RWPE2 (cell line): ENCODE measurements around the gene SUN1.

Experiments used
- ATAC-seq: fragments of 200-7000 bp; cut with Tn5 transposase; 3 replicates; pipeline ENCODE4 v1.9.1; 2021; ENCODE audit warnings: low read depth
- DNase-seq: peaks from one replicate; pipeline ENCODE4 v3.0.0-alpha.2; 2020; ENCODE audit warnings: low spot score
- H3K27ac ChIP-seq: fragments of 450-650 bp; 2 replicates; pipeline ENCODE4 v1.5.1; 2017; ENCODE audit warnings: mild to moderate bottlenecking; ENCODE audit not compliant: poor library complexity, severe bottlenecking
- H3K27me3 ChIP-seq: fragments of 250-450 bp; sonication (Bioruptor Pico); 2 replicates; pipeline ENCODE4 v1.5.1; 2021; ENCODE audit warnings: mild to moderate bottlenecking, moderate library complexity; ENCODE audit not compliant: insufficient read depth, poor library complexity, severe bottlenecking
- H3K36me3 ChIP-seq: fragments of 250-450 bp; sonication (Bioruptor Pico); 2 replicates; pipeline ENCODE4 v1.5.1; 2020; ENCODE audit warnings: low read depth, mild to moderate bottlenecking, moderate library complexity
- H3K4me1 ChIP-seq: fragments of 250-450 bp; sonication (Bioruptor Pico); 2 replicates; pipeline ENCODE4 v1.5.1; 2021; ENCODE audit warnings: mild to moderate bottlenecking, moderate library complexity; ENCODE audit not compliant: insufficient read depth, poor library complexity, severe bottlenecking
- H3K4me3 ChIP-seq: fragments of 250-450 bp; sonication (Bioruptor Pico); 2 replicates; pipeline ENCODE4 v1.5.1; 2021; ENCODE audit warnings: mild to moderate bottlenecking, moderate library complexity; ENCODE audit not compliant: severe bottlenecking
- H3K9me3 ChIP-seq: fragments of 250-450 bp; sonication (Bioruptor Pico); 2 replicates; pipeline ENCODE4 v1.5.1; 2021; ENCODE audit warnings: mild to moderate bottlenecking, moderate library complexity; ENCODE audit not compliant: severe bottlenecking
- CTCF ChIP-seq: fragments of 450-650 bp; IDR thresholded peaks from one replicate; pipeline ENCODE4 v1.5.1; 2017; ENCODE audit warnings: mild to moderate bottlenecking, moderate library complexity; ENCODE audit not compliant: poor library complexity, severe bottlenecking

The SUN1 gene

GRCh38 chr7:890868-891267, 58.6 kb downstream of the SUN1 start:
- Histone ChIP-seq H3K4me1 (no peaks in the 10 kb centered on the region), H3K36me3 (peaks cover 57% of the 10 kb centered on the region), H3K27ac (no peak overlapping the region), H3K27me3 (no peaks in the 10 kb centered on the region), H3K9me3 (no peaks in the 10 kb centered on the region), H3K4me3 (no peak overlapping the region)
- TF ChIP-seq CTCF: no peak
- ATAC-seq (no peak), DNase-seq (peak; percentile 49)

- Histone ChIP-seq H3K4me1 (no peaks in the 10 kb centered on the region), H3K9me3 (no peaks in the 10 kb centered on the region), H3K27me3 (no peaks in the 10 kb centered on the region), H3K27ac (no peak overlapping the region), H3K36me3 (peaks cover 60% of the 10 kb centered on the region), H3K4me3 (no peak overlapping the region)
- no peak for TF ChIP-seq CTCF
- no peak for ATAC-seq
- peak; percentile 47 for DNase-seq
These were observed 59.0 kb downstream of the SUN1 start for GRCh38 chr7:891291-891690.

GRCh38 chr7:891805-892204, 59.5 kb downstream of the SUN1 start:
- no peak for TF ChIP-seq CTCF
- H3K27ac ChIP-seq: no peak overlapping the region
- H3K27me3 ChIP-seq: no peaks in the 10 kb centered on the region
- no peak for ATAC-seq
- H3K36me3 ChIP-seq: peaks cover 60% of the 10 kb centered on the region
- no peaks in the 10 kb centered on the region for H3K9me3 ChIP-seq
- H3K4me3 ChIP-seq: no peak overlapping the region
- H3K4me1 ChIP-seq: no peaks in the 10 kb centered on the region
- peak; percentile 50 for DNase-seq

GRCh38 chr7:892648-893593, 60.6 kb downstream of the SUN1 start:
- DNase-seq: peak; percentile 63
- Histone ChIP-seq H3K27ac (no peak overlapping the region), H3K9me3 (no peaks in the 10 kb centered on the region), H3K27me3 (no peaks in the 10 kb centered on the region), H3K4me3 (no peak overlapping the region), H3K36me3 (peaks cover 52% of the 10 kb centered on the region), H3K4me1 (no peaks in the 10 kb centered on the region)
- TF ChIP-seq CTCF: no peak
- ATAC-seq: no peak

GRCh38 chr7:893686-894085, 61.4 kb downstream of the SUN1 start:
- H3K27me3 ChIP-seq: no peaks in the 10 kb centered on the region
- no peak overlapping the region for H3K27ac ChIP-seq
- no peak for TF ChIP-seq CTCF
- H3K9me3 ChIP-seq: no peaks in the 10 kb centered on the region
- H3K4me3 ChIP-seq: no peak overlapping the region
- no peaks in the 10 kb centered on the region for H3K4me1 ChIP-seq
- DNase-seq (peak; percentile 67), ATAC-seq (no peak)
- H3K36me3 ChIP-seq: peaks cover 52% of the 10 kb centered on the region
